Tibial nerve (tissue), 4 donors: ENCODE data around the gene PNPLA7. TPM values are rescaled to one million over a fixed set of nuclear protein-coding genes. Genes with fewer than 3 reads are reported as not detected.

Source experiments
- DNase-seq, 2 donors: peaks; one replicate each; pipeline ENCODE4 v3.0.0-alpha.2; 2019; ENCODE audit warnings: low spot score in 2 of 2
- H3K27ac ChIP-seq, 4 donors: fragments of 200-600 bp; sonication (generic) in 3 of 4; one replicate each; pipeline ENCODE4 v1.5.1; 2017 to 2019; ENCODE audit warnings: mild to moderate bottlenecking in 1 of 4
- H3K27me3 ChIP-seq, 2 donors: fragments of 200-600 bp; sonication (generic) in 1 of 2; one replicate each; pipeline versions ENCODE4 v1.5.1 to v1.6.0; 2017 to 2019
- H3K36me3 ChIP-seq, 3 donors: fragments of 200-600 bp; sonication (generic); one replicate each; pipeline ENCODE4 v1.5.1; 2018 to 2019
- H3K4me1 ChIP-seq, 4 donors: fragments of 200-600 bp; sonication (generic) in 3 of 4; one replicate each; pipeline ENCODE4 v1.5.1; 2017 to 2019
- H3K4me3 ChIP-seq, 4 donors: fragments of 200-600 bp; sonication (generic) in 3 of 4; one replicate each; pipeline ENCODE4 v1.5.1; 2017 to 2019; ENCODE audit warnings: mild to moderate bottlenecking in 1 of 4, moderate library complexity in 1 of 4
- H3K9me3 ChIP-seq, 4 donors: fragments of 200-600 bp; sonication (generic) in 3 of 4; one replicate each; pipeline ENCODE4 v1.5.1; 2017 to 2019
- CTCF ChIP-seq, 5 experiments: fragments of 200-600 bp in 3 of 5; fragments of 450-650 bp in 2 of 5; sonication (generic) in 3 of 5; IDR thresholded peaks; one replicate each; pipeline ENCODE4 v1.5.1; 2016 to 2019; ENCODE audit warnings: antibody characterized with exemption in 5 of 5, mild to moderate bottlenecking in 3 of 5, moderate library complexity in 2 of 5
- EP300 ChIP-seq, 2 donors: sonication (generic); formaldehyde crosslinking; IDR thresholded peaks; one replicate each; pipeline ENCODE4 v1.6.1; 2017; ENCODE audit warnings: antibody characterized with exemption in 2 of 2, mild to moderate bottlenecking in 1 of 2
- POLR2A ChIP-seq, 2 donors: fragments of 450-650 bp; IDR thresholded peaks; one replicate each; pipeline ENCODE4 v1.6.1; 2017; ENCODE audit warnings: antibody characterized with exemption in 2 of 2, mild to moderate bottlenecking in 2 of 2, moderate library complexity in 2 of 2
- WGBS, 2 donors: methylation state at CpG; one replicate each; pipeline ENCODE4 v1.1.5; 2018; 5-methylcytosine and 5-hydroxymethylcytosine counted together
- total RNA-seq, 4 donors: library from RNA; depleted of rRNA; stranded (reverse); fragments of >200 nt; gene quantifications; one replicate each; pipeline ENCODE4 v1.1.0, GENCODE V29; 2016

PNPLA7 gene
- total RNA-seq, 4 donors from 2014 or later = 12.0 to 25.2 (median 18.7) TPM

- DNase-seq = no peak
- Histone ChIP-seq H3K27ac (no peak overlapping the region), H3K9me3 (no peaks in the 10 kb centered on the region), H3K4me1 (peaks cover 0 to 13% (median 3%) of the 10 kb centered on the region in 4 donors), H3K36me3 (peaks cover 0 to 8% (median 0%) of the 10 kb centered on the region in 3 donors), H3K4me3 (no peak overlapping the region), H3K27me3 (peaks cover 0 to 17% of the 10 kb centered on the region in 2 donors)
- no peak for TF ChIP-seq EP300 (IDR thresholded peaks at IDR 0.05)
- TF ChIP-seq CTCF (IDR thresholded peaks at IDR 0.05) = no peak
- TF ChIP-seq POLR2A (IDR thresholded peaks at IDR 0.05) = no peak
- WGBS, 2 donors = 74 to 84% methylated on average over 11 to 16 of the region's 26 CpGs
Measured at GRCh38 chr9:137433916-137434431, 116.2 kb downstream of the PNPLA7 start.

- TF ChIP-seq POLR2A (IDR thresholded peaks at IDR 0.05) (no peak), CTCF (IDR thresholded peaks at IDR 0.05) (no peak), EP300 (IDR thresholded peaks at IDR 0.05) (no peak)
Measured at GRCh38 chr9:137433349-137433915, 116.8 kb downstream of the PNPLA7 start.

GRCh38 chr9:137432687-137433348 lies 117.4 kb downstream of the PNPLA7 start:
- H3K9me3 ChIP-seq = no peaks in the 10 kb centered on the region
- 88 to 91% methylated on average over 11 to 18 of the region's 20 CpGs for WGBS, 2 donors

More at GRCh38 chr9:137433349-137433915, 116.8 kb downstream of the PNPLA7 start:
- DNase-seq = no peak
- Histone ChIP-seq H3K27ac (no peak overlapping the region), H3K36me3 (peaks cover 0 to 8% (median 0%) of the 10 kb centered on the region in 3 donors), H3K27me3 (peaks cover 0 to 12% of the 10 kb centered on the region in 2 donors), H3K9me3 (no peaks in the 10 kb centered on the region), H3K4me1 (peaks cover 0 to 13% (median 3%) of the 10 kb centered on the region in 4 donors), H3K4me3 (no peak overlapping the region)
- WGBS, 2 donors = 72 to 81% methylated on average over 8 to 16 of the region's 19 CpGs

GRCh38 chr9:137431416-137431931 lies 118.7 kb downstream of the PNPLA7 start:
- H3K27me3 ChIP-seq = peaks cover 0 to under 1% of the 10 kb centered on the region in 2 donors
- DNase-seq = no peak
- 78 to 83% methylated on average over 13 to 17 of the region's 21 CpGs for whole genome bisulfite sequencing, 2 donors

More at GRCh38 chr9:137432687-137433348, 117.4 kb downstream of the PNPLA7 start:
- TF ChIP-seq EP300 (IDR thresholded peaks at IDR 0.05) (no peak), POLR2A (IDR thresholded peaks at IDR 0.05) (no peak), CTCF (IDR thresholded peaks at IDR 0.05) (no peak)
- H3K27me3 ChIP-seq = peaks cover 0 to 12% of the 10 kb centered on the region in 2 donors
- H3K36me3 ChIP-seq = peaks cover 0 to 8% (median 0%) of the 10 kb centered on the region in 3 donors
- H3K27ac ChIP-seq = no peak overlapping the region
- no peak overlapping the region for H3K4me3 ChIP-seq
- no peak for DNase-seq
- peaks cover 0 to 13% (median 3%) of the 10 kb centered on the region in 4 donors for H3K4me1 ChIP-seq

More at GRCh38 chr9:137431416-137431931, 118.7 kb downstream of the PNPLA7 start:
- no peaks in the 10 kb centered on the region for H3K9me3 ChIP-seq
- H3K4me3 ChIP-seq = no peak overlapping the region
- no peak overlapping the region for H3K27ac ChIP-seq
- peaks cover 0 to 8% (median 0%) of the 10 kb centered on the region in 3 donors for H3K36me3 ChIP-seq
- no peak for TF ChIP-seq EP300 (IDR thresholded peaks at IDR 0.05)
- no peak for TF ChIP-seq CTCF (IDR thresholded peaks at IDR 0.05)
- no peak for TF ChIP-seq POLR2A (IDR thresholded peaks at IDR 0.05)
- H3K4me1 ChIP-seq = peaks cover 0 to 10% (median 3%) of the 10 kb centered on the region in 4 donors
